Suprapubic skin (tissue), 4 donors: ENCODE results near the gene COL25A1.

Experiments
- CTCF ChIP-seq, 2 donors: fragments of 200-600 bp in 1 of 2; fragments of 450-650 bp in 1 of 2; sonication (generic) in 1 of 2; IDR thresholded peaks; one replicate each; pipeline ENCODE4 v1.5.1; 2016 to 2019; ENCODE audit warnings: antibody characterized with exemption in 2 of 2, mild to moderate bottlenecking in 1 of 2, moderate library complexity in 1 of 2
- EP300 ChIP-seq: sonication (generic); formaldehyde crosslinking; IDR thresholded peaks from one replicate; pipeline ENCODE4 v1.6.1; 2017; ENCODE audit warnings: antibody characterized with exemption
- POLR2A ChIP-seq, 2 donors: fragments of 450-650 bp; IDR thresholded peaks; one replicate each; pipeline ENCODE4 v1.6.1; 2017; ENCODE audit warnings: antibody characterized with exemption in 2 of 2, mild to moderate bottlenecking in 2 of 2, moderate library complexity in 2 of 2
- POLR2AphosphoS5 ChIP-seq, 3 donors: sonication (generic); formaldehyde crosslinking; IDR thresholded peaks; one replicate each; pipeline ENCODE4 v1.6.1; 2017; ENCODE audit warnings: antibody characterized with exemption in 3 of 3

DNA sequence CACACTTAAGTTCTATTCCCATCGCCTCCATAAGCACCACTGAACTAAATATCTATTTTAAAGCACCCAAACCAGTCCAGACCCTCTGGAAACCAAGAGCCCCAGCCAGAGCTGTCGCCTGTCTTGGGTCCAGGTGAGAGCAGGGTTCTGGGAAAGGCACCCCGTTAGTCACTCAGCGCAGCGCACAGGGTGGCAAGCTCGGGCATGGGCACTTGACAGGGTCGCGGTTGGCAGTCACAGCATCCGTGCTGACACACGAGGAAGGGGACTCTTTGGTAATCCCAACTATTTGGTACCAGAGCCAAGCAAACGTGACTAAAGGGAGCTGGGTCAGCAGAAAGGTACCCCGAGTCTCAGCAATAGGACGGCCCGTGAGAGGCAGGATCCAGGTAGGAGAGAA is 515.4 kb downstream of the COL25A1 start:
- no peak for TF ChIP-seq CTCF (IDR thresholded peaks at IDR 0.05)
- TF ChIP-seq EP300: no peak
- no peak for TF ChIP-seq POLR2AphosphoS5 (IDR thresholded peaks at IDR 0.05)
- TF ChIP-seq POLR2A (IDR thresholded peaks at IDR 0.05): no peak
